SK-N-MC (cell line): ENCODE measurements around the gene METTL4.

Experiments
- EZH2 ChIP-seq: fragments of 200-600 bp; sonication (generic); IDR thresholded peaks from one replicate; pipeline ENCODE4 v1.6.1; 2017; ENCODE audit warnings: antibody characterized with exemption
- FOXP2 ChIP-seq: optimal IDR thresholded peaks from 2 replicates; pipeline ENCODE3; 2011; ENCODE audit warnings: mild to moderate bottlenecking, moderate library complexity; ENCODE audit not compliant: insufficient read depth; ENCODE audit errors: extremely low read length, control extremely low read depth
- POLR2AphosphoS5 ChIP-seq: IDR thresholded peaks from 2 replicates; pipeline ENCODE4 v1.6.1; 2012; ENCODE audit warnings: mild to moderate bottlenecking, low read depth, low read length, borderline replicate concordance

DNA sequence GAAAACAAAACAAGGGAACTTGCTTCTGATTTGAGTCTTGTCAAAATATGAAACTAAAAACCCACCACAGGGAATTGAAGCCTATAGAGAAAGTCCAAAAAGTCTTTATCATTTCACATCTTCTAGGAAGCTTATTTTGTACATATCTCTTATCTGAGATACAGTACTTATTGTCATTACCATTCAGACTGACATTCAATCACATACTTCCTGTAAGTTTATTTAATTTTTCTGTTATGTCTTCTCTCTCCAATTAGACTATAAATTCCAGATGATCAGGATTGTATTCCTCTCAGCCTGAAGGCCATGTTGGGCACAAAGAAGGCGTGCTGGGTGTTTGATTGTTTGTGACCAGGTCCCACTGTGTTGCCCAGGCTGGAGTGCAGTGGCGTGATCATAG is 59.2 kb downstream of the METTL4 start:
- TF ChIP-seq EZH2 = no peak
- TF ChIP-seq POLR2AphosphoS5 = no peak
- no peak for TF ChIP-seq FOXP2
